Inflammatory macrophage (primary cell): ENCODE measurements around the gene ARSK.
A peak's percentile ranks its signal among the peaks of the same experiment; 100 is the strongest.

Experiments used
- DNase-seq, 2 donors: peaks; one replicate each; pipeline ENCODE4 v3.0.0-alpha.2; 2020 to 2022
- total RNA-seq, 18 experiments: gene quantifications; one replicate each; lab custom pipeline; 2026; ENCODE audit warnings: mixed read lengths in 6 of 18, inconsistent platforms in 2 of 18; lab: John Stamatoyannopoulos, UW

Gene ARSK, protein sequence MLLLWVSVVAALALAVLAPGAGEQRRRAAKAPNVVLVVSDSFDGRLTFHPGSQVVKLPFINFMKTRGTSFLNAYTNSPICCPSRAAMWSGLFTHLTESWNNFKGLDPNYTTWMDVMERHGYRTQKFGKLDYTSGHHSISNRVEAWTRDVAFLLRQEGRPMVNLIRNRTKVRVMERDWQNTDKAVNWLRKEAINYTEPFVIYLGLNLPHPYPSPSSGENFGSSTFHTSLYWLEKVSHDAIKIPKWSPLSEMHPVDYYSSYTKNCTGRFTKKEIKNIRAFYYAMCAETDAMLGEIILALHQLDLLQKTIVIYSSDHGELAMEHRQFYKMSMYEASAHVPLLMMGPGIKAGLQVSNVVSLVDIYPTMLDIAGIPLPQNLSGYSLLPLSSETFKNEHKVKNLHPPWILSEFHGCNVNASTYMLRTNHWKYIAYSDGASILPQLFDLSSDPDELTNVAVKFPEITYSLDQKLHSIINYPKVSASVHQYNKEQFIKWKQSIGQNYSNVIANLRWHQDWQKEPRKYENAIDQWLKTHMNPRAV
- 1.9 to 10.2 (median 5.6) reads per million in 18 experiments for total RNA-seq

DNA sequence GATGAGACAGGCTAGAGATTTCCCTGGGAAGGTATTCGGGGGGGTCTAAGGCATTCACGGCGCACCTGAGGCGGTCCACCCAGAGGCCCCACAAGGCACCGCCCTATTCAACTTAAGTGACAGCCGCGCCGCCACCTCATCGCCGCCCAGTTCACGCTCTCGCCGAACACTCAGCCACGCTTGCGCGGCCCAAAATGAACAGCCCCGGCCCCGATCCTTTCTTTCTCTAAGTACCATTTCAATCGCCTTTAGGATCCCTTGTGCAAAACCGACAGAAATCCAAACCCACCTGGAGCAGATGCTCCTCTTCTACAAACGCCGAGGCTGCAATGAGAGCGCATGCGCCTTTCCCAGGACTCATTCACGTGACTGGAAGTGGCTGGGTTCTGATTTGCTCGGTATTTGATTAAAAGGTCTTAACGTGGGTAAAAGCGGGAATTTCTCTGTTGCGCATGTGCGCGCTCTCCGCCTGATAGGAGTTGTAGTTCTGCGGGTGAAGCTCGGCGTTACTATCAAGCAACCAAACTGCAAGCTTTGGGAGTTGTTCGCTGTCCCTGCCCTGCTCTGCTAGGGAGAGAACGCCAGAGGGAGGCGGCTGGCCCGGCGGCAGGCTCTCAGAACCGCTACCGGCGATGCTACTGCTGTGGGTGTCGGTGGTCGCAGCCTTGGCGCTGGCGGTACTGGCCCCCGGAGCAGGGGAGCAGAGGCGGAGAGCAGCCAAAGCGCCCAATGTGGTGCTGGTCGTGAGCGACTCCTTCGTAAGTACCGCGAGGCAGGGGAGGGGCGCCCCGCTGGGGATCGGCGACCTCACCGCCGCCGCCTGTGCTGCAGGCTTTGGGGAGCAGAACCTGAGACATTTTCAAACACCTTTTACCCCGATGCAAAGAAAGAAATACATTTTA, at the start of gene ARSK, which contains the start of gene SKIC3:
ARSK (plus strand) TSS at position 455 of the 902 bp plus-strand sequence; CDS start at position 633, 178 bp downstream.
SKIC3 (minus strand) TSS at position 331 of the 902 bp plus-strand sequence. CDS start 7,827 bp downstream, outside the sequence.
- DNase-seq = peak; percentile 98 to 99

DNA sequence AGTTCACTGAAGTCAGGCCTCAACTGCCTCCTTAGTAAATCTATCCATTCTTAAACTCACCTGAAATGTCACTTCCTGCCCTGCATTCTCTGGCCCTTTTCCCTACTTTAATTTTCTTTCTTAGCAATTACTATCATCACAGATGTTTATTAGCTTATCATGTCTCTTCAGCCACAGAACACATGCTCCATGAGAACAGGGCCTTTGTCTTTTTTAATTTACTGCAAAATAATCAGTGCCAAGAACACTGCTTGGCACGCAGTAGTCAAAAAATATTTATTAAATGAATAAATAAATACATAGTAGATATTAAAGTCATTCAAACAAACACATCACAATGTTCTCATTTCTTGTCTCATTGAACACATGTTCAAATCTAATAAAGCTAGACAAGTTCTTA, 46.4 kb upstream of the ARSK start:
- DNase-seq = no peak

DNA sequence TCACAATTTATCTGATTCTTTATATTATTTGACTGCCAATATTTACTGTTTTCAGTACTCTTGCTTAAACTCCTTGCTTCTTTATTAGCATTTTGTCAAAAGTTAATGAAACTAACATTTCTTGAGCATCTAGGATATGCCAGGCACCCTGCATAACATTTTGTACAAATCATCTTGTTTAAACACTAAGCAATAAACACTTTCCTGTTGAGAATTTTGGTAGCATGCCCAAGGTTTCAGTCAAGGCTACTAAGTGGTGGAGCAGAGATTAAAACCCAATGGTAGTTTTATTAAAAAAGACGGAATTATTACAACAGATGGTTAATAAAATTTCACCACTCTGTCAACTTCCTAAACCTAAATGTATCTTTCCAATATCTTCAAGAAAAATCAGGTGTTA, 43.3 kb upstream of the ARSK start:
- no peak for DNase-seq

DNA sequence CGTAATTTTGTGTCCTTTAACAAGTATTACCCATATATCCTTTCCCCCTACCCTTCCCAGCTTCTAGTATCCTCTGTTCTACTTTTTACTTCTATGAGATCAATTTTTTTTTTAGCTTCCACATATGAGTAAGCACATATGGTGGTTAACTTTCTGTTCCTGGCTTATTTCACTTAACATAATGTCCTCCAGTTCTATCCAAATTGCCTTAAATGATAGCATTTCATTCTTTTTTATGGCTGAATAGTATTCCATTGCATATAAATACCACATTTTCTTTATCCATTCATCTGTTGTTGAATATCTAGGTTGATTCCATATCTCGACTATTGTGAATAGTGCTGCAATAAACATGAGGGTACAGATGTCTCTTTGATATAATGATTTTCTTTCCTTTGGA, 36.5 kb upstream of the ARSK start:
- no peak for DNase-seq

DNA sequence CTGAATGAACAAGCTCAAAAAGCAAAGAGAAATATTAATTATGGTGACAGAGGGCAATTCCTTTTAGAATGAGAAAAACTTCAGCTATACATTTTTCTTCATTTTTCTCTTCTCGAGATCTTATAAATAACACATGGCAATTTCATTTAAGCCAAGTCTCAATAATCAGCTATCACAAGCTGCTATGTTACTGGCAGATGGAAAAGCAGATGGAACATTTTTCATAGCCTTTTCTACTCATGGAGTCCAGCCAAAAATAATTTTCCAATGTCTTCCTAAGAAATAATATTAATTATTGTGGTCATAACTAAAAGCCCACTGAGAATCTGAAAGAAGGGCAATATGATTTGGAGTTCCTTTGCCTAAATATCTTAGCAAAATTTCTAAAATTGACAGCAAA, 35.8 kb upstream of the ARSK start:
- DNase-seq = no peak

DNA sequence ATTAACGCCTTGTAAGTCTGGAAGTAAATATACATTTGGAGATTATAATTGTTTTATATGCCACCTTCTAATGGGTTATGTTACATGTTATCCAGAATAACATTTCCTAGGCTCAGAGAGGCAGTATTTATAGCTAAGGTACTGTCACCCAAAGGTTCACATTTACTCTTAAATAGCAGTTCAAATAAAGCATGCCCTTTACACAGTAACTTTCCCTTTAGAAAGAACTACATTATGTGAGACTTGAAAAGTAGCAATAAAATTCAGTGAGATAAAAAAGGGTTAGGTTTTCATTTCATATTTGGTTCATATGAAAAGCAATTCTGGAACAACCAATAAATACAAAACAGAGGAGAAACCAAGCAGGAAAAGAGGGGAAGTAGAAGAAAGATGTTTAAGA, 35.2 kb upstream of the ARSK start:
- no peak for DNase-seq

DNA sequence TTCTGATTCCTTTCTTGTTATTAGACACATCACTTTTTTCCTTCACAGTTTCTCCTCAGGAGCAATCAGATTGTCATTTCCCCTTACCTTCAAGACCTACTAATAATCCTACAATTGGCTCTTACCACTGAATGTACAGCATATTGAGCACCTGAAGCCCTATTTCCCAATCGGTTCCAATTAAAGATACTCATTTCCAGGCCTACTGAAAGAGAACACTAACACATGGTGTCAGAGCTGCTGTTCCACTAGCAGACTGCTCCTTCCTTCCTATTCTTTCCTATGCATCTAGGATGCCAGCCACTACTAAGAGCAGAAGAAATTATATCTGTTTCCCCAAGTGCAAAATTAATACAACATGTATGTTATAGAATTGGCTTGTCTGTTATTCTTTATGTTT, 34.7 kb upstream of the ARSK start:
- no peak for DNase-seq

DNA sequence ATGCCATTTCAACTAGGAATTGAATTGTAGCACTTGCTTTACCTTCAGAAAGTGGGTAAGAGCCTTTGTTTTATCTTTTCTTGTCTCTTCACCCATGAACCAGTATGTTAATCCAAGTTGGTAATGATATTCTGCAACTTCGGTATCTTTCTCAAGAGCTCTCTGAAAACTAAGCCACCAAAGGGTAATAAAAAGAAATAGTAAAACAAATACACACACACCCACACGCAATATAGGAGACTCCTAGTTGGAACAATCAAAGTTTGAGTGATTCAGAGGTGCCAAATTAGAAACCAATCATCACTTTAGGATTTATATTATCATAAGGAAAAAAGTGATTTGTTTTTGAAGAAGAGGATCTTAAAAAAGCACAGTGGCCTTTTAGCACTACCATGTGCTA, 30.5 kb upstream of the ARSK start:
- no peak for DNase-seq

DNA sequence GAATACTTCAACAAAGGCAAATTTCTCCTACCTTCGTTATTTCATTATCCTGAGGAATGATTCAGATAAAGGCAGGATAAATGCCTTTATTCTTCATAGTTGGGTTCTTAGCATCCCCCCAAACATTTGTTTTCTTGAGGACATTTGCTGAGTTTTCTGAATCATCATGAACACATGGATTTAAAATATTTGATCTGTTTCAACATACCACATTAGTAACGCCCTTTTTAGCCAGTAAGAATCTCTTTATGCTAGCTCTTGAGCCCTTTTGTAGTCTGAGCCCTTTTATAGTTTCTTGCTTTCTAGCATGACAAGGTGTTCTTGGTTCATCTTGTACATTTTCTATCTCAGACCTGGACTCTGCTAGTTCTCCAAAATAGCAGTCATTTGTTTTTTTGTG, 28.0 kb upstream of the ARSK start:
- DNase-seq = no peak

DNA sequence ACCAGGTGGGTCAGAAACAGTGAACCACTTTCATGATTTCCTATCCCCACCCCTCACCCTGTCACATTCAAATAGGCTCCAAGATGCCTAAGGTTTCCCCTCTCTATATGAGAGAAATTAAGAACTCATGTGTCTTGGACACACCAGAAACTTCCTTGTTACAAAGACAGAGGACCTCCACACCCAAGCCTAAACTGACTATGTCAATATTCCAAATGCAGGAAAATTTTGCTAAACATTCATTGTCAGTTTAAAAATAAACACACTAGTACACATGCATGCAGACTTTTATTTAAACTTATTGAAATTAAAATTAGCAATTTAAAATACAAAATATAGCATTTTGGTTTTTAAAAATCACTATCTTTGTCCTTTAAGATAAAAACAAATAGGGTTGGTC, 26.3 kb upstream of the ARSK start:
- DNase-seq = no peak

DNA sequence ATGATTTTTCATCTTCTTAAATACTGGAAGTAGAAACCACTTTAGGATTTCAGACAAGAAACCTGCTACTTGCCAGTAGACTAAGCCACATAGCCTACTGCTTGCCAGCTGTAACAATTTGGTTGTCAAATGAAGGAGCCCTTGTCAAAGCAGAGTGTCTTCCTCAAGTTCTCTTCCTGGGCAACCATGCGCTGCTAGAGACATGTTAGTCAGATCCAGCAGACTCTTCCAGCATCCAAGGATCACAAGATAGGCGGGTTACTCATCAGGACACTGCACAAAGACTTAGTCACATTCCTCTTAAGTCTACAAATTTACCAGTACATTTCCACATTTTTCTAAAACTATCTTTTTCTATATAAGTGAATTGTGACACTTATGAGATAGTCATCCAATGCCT, 24.5 kb upstream of the ARSK start:
- DNase-seq = peak; percentile 15 to 63

DNA sequence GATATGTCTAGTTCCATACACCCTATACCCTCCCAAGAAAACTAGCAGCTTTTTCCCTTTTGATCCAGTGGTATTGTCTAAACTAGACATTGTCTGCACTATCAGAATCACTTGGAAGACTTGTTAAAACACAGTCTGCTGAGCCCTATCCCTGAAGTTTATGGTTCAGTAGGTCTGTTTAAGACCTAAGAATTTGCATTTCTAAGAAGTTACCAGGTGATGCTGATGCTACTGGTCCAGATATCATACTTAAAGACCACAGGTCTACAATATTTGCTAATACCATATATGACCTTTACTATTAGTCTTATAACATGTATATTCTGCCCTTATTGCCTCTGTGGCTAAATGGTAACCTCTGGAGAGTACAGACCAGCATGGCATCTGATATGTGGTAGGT, 23.4 kb upstream of the ARSK start:
- DNase-seq = no peak

DNA sequence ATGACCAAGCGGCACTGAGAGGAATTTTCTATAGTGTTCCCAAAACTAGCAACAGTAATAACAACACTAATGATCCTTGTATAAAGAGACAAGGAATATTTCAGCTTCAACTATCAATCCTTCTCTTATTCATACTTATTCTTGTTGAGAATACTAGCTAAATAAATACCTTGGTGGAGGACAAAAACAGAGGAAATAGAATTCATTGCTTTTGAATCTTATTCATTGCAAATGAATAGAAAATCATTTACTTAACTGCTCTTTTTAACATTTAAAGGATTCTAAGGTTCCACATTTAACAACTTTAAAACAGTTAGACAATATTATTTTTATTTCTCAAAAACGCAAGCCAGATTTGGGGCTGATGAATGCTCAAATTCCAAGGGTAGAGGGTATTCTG, 22.5 kb upstream of the ARSK start:
- DNase-seq = no peak

DNA sequence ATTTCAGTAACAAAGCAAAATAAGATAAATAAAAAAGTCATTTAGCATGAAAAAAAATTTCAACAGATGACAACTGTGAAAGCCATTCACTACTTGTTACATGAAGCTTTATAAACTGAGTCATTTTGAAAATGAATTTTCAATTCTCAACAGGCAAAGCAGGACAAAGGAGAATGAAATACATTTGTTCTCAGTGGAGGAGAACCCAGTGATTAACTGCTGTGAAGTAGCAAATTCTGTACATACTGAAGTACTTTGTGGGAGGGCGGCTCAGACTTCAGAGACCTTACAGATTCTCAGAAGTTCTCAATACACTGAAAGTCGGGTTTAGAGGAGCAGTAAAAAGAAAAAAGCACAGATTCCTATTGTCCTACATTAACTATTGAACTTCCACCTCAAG, 21.8 kb upstream of the ARSK start:
- no peak for DNase-seq

DNA sequence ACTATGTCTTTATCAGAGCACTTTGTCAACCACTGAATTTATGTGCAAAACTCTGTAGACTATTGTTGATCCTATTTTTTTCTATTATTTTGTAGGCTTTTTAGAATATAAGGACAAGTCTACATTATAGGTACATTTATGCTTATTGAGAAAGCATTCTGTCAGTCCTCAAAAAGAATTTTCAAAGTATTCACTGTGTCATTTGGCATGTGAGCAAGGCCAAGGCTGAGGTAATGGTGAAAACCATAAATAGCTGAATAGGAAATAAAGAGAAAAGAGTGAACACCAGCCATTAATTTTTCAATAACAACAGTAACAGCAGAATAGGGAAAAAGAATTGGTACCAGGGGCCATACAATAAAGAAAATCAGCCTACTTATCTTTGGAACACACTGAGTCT, 21.1 kb upstream of the ARSK start:
- no peak for DNase-seq

DNA sequence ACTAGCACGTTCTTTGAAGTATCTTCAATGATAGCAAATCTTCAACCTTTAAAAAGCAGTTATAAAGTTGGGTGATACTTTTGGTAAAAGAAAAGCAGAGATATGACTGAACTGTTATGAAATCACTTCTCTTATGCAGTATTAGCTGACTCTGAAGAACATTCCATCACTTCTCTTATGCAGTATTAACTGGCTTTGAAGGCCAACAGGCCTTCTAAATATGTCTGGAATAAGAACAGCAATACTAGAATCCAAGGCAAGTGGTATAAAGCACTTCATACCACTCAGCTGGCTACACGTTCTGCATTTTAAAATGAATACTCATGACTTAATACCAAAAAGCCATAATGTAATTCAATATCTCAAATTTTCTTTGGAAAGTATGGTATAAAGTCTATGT, 17.4 kb upstream of the ARSK start:
- DNase-seq = no peak

DNA sequence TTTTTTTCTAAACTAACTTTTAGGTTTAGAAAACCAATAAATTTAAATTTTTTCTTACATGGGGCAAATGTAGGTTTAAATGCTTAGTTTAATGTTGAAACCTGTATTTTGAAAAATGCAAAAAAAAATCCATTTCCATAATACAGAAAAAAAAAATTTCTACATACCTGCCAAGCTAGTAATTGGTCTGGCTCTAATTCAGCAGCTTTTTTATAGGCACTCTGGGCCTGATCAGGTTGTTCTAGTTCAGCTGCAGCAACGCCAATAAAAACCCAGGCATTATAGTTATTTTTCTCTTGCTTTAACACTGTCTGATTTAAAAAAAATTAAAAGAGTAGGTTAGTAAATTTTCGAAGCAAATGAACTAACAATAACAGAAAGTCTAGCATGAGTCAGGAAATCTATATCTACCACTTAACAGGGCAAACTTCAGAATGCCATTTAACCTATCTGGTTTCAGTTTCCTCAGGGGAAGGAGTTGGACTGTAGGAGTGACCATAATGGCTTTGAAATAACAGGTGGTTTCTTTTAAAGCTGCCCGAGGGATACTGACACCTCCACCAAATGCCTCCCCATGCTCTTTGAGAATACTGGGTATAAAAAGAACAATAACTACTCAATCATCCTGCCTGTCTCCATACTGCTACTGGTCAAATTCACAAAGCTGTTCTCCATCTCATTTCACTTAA, 11.7 kb upstream of the ARSK start:
- DNase-seq = no peak

DNA sequence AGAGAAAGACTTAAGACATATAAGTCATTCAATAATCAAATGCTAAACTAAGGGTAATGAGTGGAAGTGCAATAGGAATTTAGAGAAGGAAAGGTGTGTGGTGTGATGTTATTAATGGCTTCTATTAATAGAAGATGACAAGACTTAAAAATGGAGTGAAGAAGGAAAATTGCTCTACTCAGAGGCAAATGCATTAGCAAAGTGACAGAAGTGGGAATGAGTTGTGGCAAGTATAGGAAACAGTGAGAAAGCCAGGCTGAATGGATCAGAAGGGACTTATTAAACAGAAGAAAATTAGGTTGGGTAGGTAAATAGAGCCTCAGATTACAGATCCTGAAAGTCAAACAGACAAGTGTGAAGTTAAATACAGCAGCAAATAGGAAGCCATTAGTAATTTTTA, 5.9 kb upstream of the ARSK start:
- no peak for DNase-seq

DNA sequence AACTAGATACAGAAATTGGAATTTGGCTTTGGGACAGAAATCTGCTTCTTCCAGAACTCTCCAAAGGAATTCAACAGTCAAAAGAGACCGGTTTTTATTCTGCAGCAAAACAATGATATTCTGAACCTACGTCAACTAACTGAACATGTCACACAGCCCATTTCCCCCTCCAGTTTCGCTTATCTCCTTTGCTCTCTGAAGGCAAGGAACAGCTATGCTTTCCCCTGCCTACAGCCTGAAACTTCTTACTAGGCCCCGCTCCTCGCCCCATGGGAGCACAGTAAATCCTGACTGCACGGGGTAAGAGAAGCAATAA, 612 bp upstream of the ARSK start:
- no peak for DNase-seq

DNA sequence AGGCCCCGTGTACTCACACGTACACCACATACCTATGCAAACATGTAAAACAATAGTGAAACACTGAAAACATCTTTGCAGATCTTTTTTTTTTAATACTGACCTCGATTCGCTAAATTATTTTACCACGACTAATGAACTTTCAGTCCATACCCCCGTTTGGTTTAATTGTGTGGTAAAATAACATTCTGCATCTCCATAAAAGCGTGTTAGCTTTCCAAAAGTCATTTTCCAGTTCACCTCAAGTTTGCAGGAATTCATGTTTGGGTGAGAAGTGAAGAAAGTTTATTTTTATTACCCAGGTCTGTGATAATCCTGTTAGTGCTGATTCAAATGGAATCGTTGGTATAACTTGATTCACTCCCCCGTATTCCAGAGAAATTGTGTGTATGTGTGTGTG, 652 bp downstream of the ARSK start:
- DNase-seq = no peak

DNA sequence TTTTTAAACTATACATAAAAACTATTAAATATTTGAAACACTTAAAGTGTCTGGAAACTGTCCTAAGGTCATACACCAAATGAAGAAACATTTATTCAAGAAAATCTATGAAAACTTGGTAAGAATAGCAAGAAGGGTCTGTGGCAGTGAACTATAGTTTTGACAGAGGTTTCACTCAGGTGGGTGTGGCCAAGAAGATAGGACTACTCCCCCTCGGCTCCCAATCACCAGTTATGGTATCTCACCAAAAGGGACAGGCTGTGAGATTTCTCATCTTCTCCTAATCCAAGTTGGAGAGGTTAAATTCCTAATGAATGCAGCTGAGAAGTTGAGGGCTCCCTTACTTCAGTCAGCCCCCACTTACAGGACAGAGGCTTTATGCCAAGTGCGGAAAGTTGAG, 2.9 kb downstream of the ARSK start:
- no peak for DNase-seq

DNA sequence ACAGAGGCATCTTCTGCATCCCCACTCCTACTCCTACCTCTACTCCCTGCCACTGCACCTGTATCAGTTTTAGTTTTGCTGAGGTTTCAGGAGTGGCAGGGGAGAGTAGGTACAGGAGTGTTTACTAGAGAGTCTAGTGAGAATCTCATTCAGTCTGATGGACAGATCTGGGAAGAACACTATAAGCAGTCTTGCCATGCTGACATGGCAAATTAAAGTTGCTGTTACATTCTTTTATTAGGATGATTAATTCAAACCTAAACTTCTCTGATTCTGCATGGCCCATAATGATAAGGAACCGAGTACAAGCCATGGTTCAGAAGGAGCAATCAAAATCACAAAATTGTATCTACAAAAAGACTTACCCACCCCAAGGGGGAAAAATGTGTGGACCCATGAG, 7.4 kb downstream of the ARSK start:
- DNase-seq = no peak

DNA sequence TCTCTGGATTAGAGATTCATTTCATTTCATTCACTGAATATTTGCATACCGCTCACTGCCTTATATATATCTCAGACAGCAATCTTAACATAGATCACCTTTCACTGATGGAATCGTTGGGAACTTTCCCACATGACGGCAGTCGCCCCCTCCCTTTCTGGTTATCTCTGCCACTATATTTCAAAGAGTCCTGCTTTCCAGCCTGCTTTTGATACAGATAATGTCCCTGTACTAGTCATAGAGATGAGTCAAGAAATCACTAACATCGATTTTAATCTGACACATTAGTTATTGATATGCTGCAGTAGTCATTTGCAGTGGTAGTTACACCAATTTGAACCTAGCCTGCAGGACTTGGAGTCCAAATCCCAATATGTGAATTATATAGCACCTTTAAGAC, 8.5 kb downstream of the ARSK start:
- DNase-seq = no peak
